GM12892 (cell line): Measurements from ENCODE around the gene THAP6.
"Not testable (repeated sequence)": the region's sequence is repeated elsewhere in the genome, so short reads cannot be mapped to it uniquely, and the experiment has no call there.

Source experiments
- DNase-seq: peaks from one replicate; pipeline ENCODE4 v3.0.0; 2011; ENCODE audit not compliant: insufficient read length
- FAIRE-seq: peaks from 2 replicates; lab custom pipeline; 2011; peaks lifted over from hg19 to GRCh38; lab: Jason Lieb, UNC
- POLR2A ChIP-seq: IDR thresholded peaks from 2 replicates; pipeline ENCODE4 v1.6.1; 2011; ENCODE audit warnings: low read depth, low read length, control low read depth
- POLR2AphosphoS5 ChIP-seq: IDR thresholded peaks from 2 replicates; pipeline ENCODE4 v1.6.1; 2011; ENCODE audit warnings: low read depth, low read length, control low read depth
- TAF1 ChIP-seq: IDR thresholded peaks from 2 replicates; pipeline ENCODE4 v1.6.1; 2011; ENCODE audit warnings: low read depth, mild to moderate bottlenecking, control low read depth, low read length, borderline replicate concordance

Gene THAP6

GRCh38 chr4:75527482-75527881 is 13.2 kb downstream of the THAP6 start:
- TF ChIP-seq TAF1 (no peak), POLR2AphosphoS5 (no peak), POLR2A (no peak)
- FAIRE-seq = no peak
- DNase-seq = no peak

DNA sequence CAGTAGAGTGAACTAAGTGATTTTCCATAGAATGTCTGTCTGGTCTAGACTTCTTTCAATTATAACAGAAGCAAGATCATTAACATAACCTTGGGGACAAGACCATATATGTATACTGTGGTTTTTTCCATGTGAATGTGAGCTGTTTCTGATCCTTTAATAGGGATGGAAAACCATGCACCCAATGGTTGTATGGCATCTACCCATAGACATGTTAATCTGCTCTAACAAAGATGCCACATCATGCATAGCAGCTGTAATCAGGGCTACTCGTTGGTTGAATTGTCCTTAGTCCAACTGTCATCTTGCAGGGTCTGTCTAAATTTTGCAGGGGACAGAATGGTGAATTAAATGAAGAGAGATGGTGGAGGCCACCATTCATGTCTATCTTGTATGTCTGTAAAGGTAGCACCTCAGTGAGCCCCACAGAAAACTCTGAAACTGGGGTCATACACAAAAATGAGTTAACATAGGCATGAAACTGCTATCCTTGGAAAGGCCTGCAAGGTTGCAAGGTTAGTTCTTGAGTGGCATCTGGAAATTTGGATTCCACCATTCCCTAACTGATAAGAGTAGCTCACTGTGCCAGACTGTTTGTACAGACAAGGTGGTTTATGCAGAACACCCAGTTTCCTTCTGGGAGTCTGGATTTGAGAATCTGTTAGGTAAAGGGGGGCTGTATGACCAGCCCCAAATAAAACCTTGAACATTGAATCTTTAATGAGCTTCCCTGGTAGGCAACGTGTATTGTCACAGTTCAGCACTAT is 16.5 kb downstream of the THAP6 start:
- no peak for DNase-seq
- no peak for TF ChIP-seq POLR2AphosphoS5
- no peak for TF ChIP-seq TAF1
- no peak for TF ChIP-seq POLR2A
- FAIRE-seq = no peak

DNA sequence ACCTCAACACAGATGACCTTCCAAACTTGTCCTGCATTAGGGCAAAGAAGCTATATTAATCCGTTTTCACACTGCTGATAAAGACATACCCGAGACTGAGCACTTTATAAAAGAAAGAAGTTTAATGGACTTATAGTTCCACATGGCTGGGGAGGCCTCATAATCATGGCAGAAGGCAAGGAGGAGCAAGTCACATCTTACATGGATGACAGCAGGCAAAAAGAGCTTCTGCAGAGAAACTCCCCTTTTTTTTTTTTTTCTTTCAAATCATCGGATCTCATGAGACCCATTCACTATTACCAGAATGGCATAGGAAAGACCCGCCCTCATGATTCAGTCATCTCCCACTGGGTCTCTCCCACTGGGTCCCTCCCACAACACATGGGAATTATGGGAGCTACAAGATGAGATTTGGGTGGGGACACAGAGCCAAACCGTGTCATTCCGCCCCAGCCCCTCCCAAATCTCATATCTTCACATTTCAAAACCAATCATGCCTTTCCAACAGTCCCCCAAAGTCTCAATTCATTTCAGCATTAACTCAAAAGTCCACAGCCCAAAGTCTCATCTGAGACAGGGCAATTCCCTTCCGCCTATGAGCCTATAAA is 17.4 kb downstream of the THAP6 start:
- DNase-seq, FAIRE-seq: not testable (repeated sequence)

- not testable (repeated sequence) for DNase-seq, FAIRE-seq
Measured at GRCh38 chr4:75533339-75533887, 19.1 kb downstream of the THAP6 start.

- not testable (repeated sequence) for DNase-seq, FAIRE-seq
Measured at GRCh38 chr4:75533926-75534325, 19.7 kb downstream of the THAP6 start.

DNA sequence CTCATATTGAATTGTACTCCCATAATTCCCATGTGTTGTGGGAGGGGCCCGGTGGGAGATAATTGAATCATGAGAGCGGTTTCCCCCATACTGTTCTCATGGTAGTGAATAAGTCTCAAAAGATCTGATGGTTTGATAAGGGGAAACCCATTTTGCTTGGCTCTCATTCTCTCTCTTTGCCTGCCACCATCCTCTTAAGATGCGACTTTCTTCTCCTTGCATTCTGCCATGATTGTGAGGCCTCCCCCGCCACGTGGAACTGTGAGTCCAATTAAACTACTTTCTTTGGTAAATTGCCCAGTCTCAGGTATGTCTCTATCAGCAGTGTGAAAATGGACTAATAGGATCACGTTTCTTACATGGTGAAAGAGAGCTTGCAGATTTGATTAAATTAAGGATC is 23.0 kb downstream of the THAP6 start:
- DNase-seq, FAIRE-seq: not testable (repeated sequence)

DNA sequence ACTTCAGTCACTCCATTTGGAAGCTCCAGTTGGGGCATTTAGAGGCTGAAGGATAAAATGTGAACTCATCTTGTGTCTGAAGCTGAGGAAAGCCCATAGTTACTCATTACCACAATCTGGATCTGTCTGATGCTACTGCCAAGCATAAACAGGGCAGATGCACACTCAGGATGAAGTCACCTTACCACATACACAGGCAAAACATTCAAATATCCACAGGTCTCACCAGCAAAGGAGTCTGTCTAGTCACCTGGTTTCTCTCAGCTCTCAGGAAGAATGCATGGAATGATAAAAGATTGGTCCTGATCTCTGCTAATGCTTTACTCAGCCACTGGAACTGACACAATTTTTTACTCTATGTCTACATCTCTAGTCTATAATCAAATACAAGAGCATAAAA is 28.6 kb downstream of the THAP6 start:
- TF ChIP-seq TAF1 (no peak), POLR2A (no peak), POLR2AphosphoS5 (no peak)
- no peak for FAIRE-seq
- no peak for DNase-seq

DNA sequence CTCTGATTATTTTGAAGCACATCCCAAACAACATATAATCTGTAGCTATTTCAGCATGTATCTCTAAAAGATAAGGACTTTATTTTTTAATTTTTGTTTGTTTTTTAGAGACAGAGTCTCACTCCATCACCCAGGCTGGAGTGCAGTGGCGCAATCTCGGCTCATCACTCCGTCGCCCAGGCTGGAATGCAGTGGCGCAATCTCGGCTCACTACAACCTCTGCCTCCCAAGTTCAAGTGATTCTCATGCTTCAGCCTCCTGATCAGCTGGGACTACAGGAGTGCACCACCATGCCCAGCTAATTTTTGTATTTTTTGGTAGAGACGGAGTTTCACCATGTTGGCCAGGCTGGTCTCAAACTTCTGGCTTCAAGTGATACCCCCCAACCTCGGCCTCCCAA is 29.9 kb downstream of the THAP6 start:
- not testable (repeated sequence) for DNase-seq, FAIRE-seq

GRCh38 chr4:75544870-75545269 is 30.6 kb downstream of the THAP6 start:
- FAIRE-seq (no peak), DNase-seq (no peak)
- TF ChIP-seq POLR2AphosphoS5 (no peak), POLR2A (no peak), TAF1 (no peak)

- no peak for DNase-seq
- FAIRE-seq = no peak
- TF ChIP-seq POLR2AphosphoS5 = no peak
- no peak for TF ChIP-seq POLR2A
- TF ChIP-seq TAF1 = no peak
Measured at GRCh38 chr4:75545526-75545925, 31.3 kb downstream of the THAP6 start.

DNA sequence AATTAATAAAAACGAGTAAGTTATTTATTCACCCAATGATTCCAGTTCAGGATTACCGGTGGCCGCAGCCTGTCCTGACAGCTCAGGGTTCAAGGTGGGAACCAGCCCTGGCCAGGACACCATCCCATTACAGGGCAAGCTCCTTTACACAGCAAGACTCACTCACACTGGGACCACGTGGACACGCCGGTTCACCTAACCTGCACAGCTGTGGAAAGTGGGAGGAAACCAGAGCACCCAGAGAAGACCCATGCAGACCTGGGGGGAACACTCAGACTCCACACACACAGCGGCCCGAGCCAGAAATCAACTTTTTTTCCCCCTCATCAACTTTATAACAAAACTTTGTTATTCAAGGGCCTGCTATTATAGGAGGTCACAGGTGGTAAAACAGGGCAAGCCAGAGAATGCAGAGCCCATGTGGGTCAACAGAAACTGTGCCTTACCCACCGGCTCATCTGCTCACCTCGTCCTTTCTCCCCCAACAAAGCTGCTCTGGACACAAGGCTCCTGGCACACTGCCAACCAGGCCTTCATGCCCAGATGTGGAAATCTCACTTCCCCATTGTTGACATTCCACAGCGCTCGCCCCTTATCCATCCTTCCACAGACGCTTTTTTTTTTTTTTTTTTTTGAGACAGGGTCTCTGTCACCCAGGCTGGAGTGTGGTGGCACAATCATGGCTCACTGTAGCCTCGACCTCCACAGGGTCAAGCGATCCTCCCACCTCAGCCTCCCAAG is 33.5 kb downstream of the THAP6 start:
- TF ChIP-seq TAF1 (no peak), POLR2AphosphoS5 (no peak), POLR2A (no peak)
- DNase-seq = no peak
- FAIRE-seq = no peak

DNA sequence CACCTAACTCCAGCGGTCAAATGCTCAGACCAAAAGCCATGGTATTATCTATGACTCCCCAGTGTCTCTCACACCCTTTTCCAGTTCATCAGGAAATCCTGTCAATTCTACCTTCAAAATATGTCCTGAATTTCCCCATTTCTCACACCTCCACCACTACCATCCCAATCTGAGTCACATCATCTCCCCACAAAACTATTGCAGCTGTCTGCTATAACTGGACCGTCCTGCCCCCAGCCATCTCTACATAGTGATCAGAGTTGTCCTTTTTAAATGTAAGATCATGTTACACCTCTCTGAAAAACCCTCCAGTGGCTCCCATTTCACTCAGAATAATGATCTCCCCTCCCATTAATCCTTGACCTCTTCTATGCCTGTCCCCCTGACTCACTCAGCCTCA is 34.7 kb downstream of the THAP6 start:
- DNase-seq (no peak), FAIRE-seq (no peak)
- no peak for TF ChIP-seq TAF1
- TF ChIP-seq POLR2AphosphoS5 = no peak
- TF ChIP-seq POLR2A = no peak
